ENCODE data around the gene SCN5A. TPM values are rescaled to one million over a fixed set of nuclear protein-coding genes. Genes with fewer than 3 reads are reported as not detected.

The SCN5A gene
- total and polyA plus RNA-seq, 2 of the 8 experiments (the other 6 are each of a cell fraction or from before 2014, with no cell fraction given): 4.8 to 11.4 TPM

DNA sequence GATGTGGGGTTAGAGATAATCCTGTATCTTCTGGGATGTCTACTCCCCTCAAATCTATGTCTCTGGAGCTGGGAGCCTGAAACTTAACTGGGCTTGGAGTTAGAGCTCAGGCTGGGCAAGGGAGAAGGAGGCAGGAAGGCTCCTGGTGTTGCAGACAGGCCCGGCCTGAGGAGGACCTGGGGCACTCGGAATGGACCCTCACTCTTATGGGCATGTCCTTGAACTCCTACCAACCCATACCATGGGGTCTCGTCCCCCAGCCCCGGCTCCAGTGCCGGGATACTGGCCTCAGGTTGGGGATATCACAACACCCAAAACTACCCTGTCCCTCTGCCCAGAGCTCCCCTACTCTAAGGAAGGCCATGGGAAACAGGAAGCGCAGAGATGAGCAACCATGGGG, 45.2 kb downstream of the SCN5A start:
- Histone ChIP-seq H3K79me2 (ENCODE audit: control insufficient read depth in 1 of 2, insufficient read depth in 2 of 2, low read length in 2 of 2) (no peaks in the 10 kb centered on the region), H3K9ac (replicated peaks in 1 of 4; ENCODE audit: extremely low read depth in 1 of 4, low read depth in 3 of 4, low read length in 3 of 4) (no peak overlapping the region), H2BK20ac (ENCODE audit: low read length) (no peak overlapping the region), H3K18ac (ENCODE audit: extremely low read depth, low read length) (no peak overlapping the region), H3K27me3 (replicated peaks in 1 of 4; ENCODE audit: control insufficient read depth in 3 of 4, extremely low read depth in 1 of 4, insufficient read depth in 3 of 4, low read length in 3 of 4) (no peaks in the 10 kb centered on the region), H2BK5ac (ENCODE audit: low read depth, low read length) (no peak overlapping the region; the same call in 1 of the 2 replicates), H3K56ac (replicated peaks; ENCODE audit: insufficient read length, low read depth, low read length) (no peak overlapping the region), H3K4me1 (replicated peaks in 1 of 4; ENCODE audit: control insufficient read depth in 3 of 4, insufficient read depth in 4 of 4, low read length in 3 of 4) (no peaks in the 10 kb centered on the region), H4K20me1 (replicated peaks in 1 of 2; ENCODE audit: control insufficient read depth in 1 of 2, insufficient read depth in 2 of 2, low read length in 2 of 2) (peaks cover 2% of the 10 kb centered on the region in 2 experiments), H2BK120ac (replicated peaks; ENCODE audit: low read depth, low read length) (no peak overlapping the region), H3K14ac (ENCODE audit: insufficient read length) (no peak overlapping the region), H3K23ac (ENCODE audit: insufficient read length) (no peak overlapping the region), H3K36me3 (ENCODE audit: control insufficient read depth in 2 of 4, insufficient read depth in 4 of 4, low read length in 3 of 4) (no peaks in the 10 kb centered on the region; a peak in 1 of 8 replicates), H3K4me3 (ENCODE audit: extremely low read depth in 1 of 4, insufficient read depth in 2 of 4, low read depth in 3 of 4, low read length in 4 of 4) (no peak overlapping the region), H3K9me3 (ENCODE audit: insufficient read depth in 2 of 2, low read depth in 1 of 2, low read length in 1 of 2) (no peaks in the 10 kb centered on the region), H2AK5ac (ENCODE audit: low read depth, low read length) (no peak overlapping the region), H3K4ac (replicated peaks; ENCODE audit: insufficient read length, low read depth, low read length) (no peak overlapping the region), H3K23me2 (ENCODE audit: low read depth, low read length) (no peaks in the 10 kb centered on the region), H4K91ac (replicated peaks; ENCODE audit: insufficient read length, low read length) (no peak overlapping the region), H2AFZ (ENCODE audit: low read length) (no peak overlapping the region), H3K27ac (ENCODE audit: low read depth, low read length) (no peak overlapping the region), H2BK12ac (ENCODE audit: low read depth, low read length) (no peak overlapping the region), H3K79me1 (ENCODE audit: low read depth, low read length) (no peaks in the 10 kb centered on the region), H2BK15ac (ENCODE audit: low read length) (no peak overlapping the region), H4K5ac (ENCODE audit: insufficient read length, low read depth, low read length) (no peak overlapping the region), H3K4me2 (ENCODE audit: insufficient read depth in 1 of 2, low read depth in 2 of 2, low read length in 2 of 2) (no peak overlapping the region), H4K8ac (ENCODE audit: extremely low read depth, insufficient read depth, low read length) (no peak overlapping the region)
- TF ChIP-seq ASH2L (IDR thresholded peaks at IDR 0.05; ENCODE audit: low read length) (no peak), BCL11A (IDR thresholded peaks at IDR 0.05; ENCODE audit: low read depth in 2 of 2, low read length in 2 of 2) (no peak), SIRT6 (IDR thresholded peaks at IDR 0.05; ENCODE audit: low read length) (no peak), POLR2AphosphoS5 (IDR thresholded peaks at IDR 0.05; ENCODE audit: low read depth, low read length) (no peak)
- no peak for DNase-seq (ENCODE audit: low read depth in 1 of 2, low spot score in 2 of 2)
- ChIA-PET CTCF (ENCODE audit: partially characterized antibody) (interaction anchor here (1.0 to 4.4 kb wide), 6 partner anchors 12 to 83 kb away, joined by 3 to 28 read pairs (median 6); no protein-coding TSS in a partner anchor), POLR2A (ENCODE audit: partially characterized antibody) (no interaction called here)
- FAIRE-seq: no peak
- WGBS, 2 experiments (ENCODE audit: extremely low coverage in 1 of 2, insufficient coverage in 1 of 2, insufficient read length in 1 of 2, insufficient replicate concordance in 2 of 2, low coverage in 1 of 2, low lambda C conversion rate in 2 of 2, missing lambda C conversion rate in 1 of 2): 81% methylated on average over 6 of the region's 6 CpGs; no CpG with 5 or more reads in 1 of the 2 experiments
